DND-41 (cell line): ENCODE results near the gene ANK3.

Experiments
- ATAC-seq: fragments of 200-7000 bp; cut with Tn5 transposase; 3 replicates; pipeline ENCODE4 v1.9.1; 2021; ENCODE audit warnings: low read depth; ENCODE audit not compliant: insufficient read depth
- DNase-seq: peaks from one replicate; pipeline ENCODE4 v3.0.0-alpha.2; 2020
- H2AFZ ChIP-seq: 2 replicates; pipeline ENCODE4 v1.6.0; 2012; ENCODE audit warnings: low read depth, low read length
- H3K27ac ChIP-seq: 2 replicates; pipeline ENCODE4 v1.5.1; 2012; ENCODE audit warnings: low read length, inconsistent platforms
- H3K27me3 ChIP-seq: fragments of 200-600 bp; sonication (generic); 2 replicates; pipeline ENCODE4 v1.6.0; 2012; ENCODE audit warnings: low read length, mild to moderate bottlenecking, inconsistent platforms; ENCODE audit not compliant: insufficient read depth, poor library complexity
- H3K36me3 ChIP-seq: 2 replicates; pipeline ENCODE4 v1.5.1; 2012; ENCODE audit warnings: low read length, inconsistent platforms; ENCODE audit not compliant: insufficient read depth
- H3K4me1 ChIP-seq: 2 replicates; pipeline ENCODE4 v1.5.1; 2012; ENCODE audit warnings: mild to moderate bottlenecking, low read length; ENCODE audit not compliant: insufficient read depth
- H3K4me2 ChIP-seq: 2 replicates; pipeline ENCODE4 v1.6.0; 2012; ENCODE audit warnings: mild to moderate bottlenecking, moderate library complexity, low read length, inconsistent platforms; ENCODE audit not compliant: insufficient read depth
- H3K4me3 ChIP-seq, 2 experiments: fragments of 200-600 bp in 1 of 2; shearing (Covaris generic) in 1 of 2; 2 replicates each; pipeline ENCODE4 v1.5.1; 2012 to 2016; ENCODE audit warnings: inconsistent platforms in 2 of 2, low read length in 2 of 2, mild to moderate bottlenecking in 2 of 2, low read depth in 1 of 2, moderate library complexity in 1 of 2
- H3K79me2 ChIP-seq: 2 replicates; pipeline ENCODE4 v1.6.0; 2012; ENCODE audit warnings: low read length, inconsistent platforms; ENCODE audit not compliant: insufficient read depth
- H3K9ac ChIP-seq: 2 replicates; pipeline ENCODE4 v1.6.0; 2012; ENCODE audit warnings: low read depth, mild to moderate bottlenecking, inconsistent platforms, low read length, moderate library complexity
- H3K9me3 ChIP-seq: 2 replicates; pipeline ENCODE4 v1.5.1; 2012; ENCODE audit warnings: low read length, moderate library complexity, mild to moderate bottlenecking, inconsistent platforms; ENCODE audit not compliant: insufficient read depth, severe bottlenecking
- H4K20me1 ChIP-seq: 2 replicates; pipeline ENCODE4 v1.6.0; 2012; ENCODE audit warnings: low read length; ENCODE audit not compliant: insufficient read depth
- EZH2 ChIP-seq: IDR thresholded peaks from 3 replicates; pipeline ENCODE4 v1.6.1; 2012; ENCODE audit warnings: borderline replicate concordance, low read depth, mild to moderate bottlenecking, moderate library complexity, low read length, inconsistent platforms; ENCODE audit not compliant: severe bottlenecking
- TF ChIP-seq, protein P1 (sequence below): IDR thresholded peaks from 2 replicates; pipeline ENCODE4 v1.5.1; 2012; ENCODE audit warnings: borderline replicate concordance, low read length, moderate library complexity, mild to moderate bottlenecking; ENCODE audit not compliant: poor library complexity, severe bottlenecking; ENCODE audit errors: extremely low read depth

ANK3 gene

DNA sequence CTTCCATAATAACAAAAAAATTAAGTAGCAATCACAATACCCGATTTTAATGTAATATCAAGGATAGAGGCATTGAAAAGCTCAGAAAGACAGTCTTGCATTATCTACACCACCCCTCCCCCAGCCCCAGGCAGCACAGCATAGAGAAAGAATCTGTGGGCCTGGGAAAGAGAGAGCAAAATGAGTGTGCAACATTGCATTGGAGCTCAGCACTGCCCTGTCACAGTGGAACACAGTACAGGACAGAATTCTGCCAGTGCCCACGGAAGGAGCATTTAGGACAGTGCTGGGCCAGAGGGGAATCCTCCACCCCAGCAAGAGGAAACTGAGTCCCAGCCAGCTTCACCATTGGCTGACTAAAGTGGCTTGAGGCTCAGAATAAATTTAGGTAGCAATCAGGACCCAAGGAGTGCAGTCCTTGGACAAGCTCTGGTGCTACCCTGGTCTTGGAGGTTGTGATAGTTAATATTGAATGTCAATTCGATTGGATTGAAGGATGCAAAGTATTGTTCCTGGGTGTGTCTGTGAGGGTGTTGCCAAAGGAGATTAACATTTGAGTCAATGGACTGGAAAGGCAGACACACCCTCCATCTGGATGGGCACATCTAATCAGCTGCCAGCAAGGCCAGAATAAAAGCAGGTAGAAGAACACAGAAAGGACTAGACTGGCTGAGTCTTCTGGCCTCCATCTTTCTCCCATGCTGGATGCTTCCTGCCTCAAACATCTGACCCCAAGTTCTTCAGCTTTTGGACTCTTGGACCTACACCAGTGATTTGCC is 234.4 kb downstream of the ANK3 start:
- H3K79me2 ChIP-seq: no peaks in the 10 kb centered on the region
- TF ChIP-seq, protein P1, sequence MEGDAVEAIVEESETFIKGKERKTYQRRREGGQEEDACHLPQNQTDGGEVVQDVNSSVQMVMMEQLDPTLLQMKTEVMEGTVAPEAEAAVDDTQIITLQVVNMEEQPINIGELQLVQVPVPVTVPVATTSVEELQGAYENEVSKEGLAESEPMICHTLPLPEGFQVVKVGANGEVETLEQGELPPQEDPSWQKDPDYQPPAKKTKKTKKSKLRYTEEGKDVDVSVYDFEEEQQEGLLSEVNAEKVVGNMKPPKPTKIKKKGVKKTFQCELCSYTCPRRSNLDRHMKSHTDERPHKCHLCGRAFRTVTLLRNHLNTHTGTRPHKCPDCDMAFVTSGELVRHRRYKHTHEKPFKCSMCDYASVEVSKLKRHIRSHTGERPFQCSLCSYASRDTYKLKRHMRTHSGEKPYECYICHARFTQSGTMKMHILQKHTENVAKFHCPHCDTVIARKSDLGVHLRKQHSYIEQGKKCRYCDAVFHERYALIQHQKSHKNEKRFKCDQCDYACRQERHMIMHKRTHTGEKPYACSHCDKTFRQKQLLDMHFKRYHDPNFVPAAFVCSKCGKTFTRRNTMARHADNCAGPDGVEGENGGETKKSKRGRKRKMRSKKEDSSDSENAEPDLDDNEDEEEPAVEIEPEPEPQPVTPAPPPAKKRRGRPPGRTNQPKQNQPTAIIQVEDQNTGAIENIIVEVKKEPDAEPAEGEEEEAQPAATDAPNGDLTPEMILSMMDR: no peak
- no peaks in the 10 kb centered on the region for H3K9me3 ChIP-seq
- DNase-seq (no peak), ATAC-seq (no peak)
- no peak overlapping the region for H3K4me3 ChIP-seq
- no peak overlapping the region for H3K9ac ChIP-seq
- H3K4me1 ChIP-seq: no peaks in the 10 kb centered on the region
- no peaks in the 10 kb centered on the region for H3K27me3 ChIP-seq
- no peaks in the 10 kb centered on the region for H3K36me3 ChIP-seq
- H3K4me2 ChIP-seq: no peak overlapping the region
- no peak overlapping the region for H3K27ac ChIP-seq
- no peak overlapping the region for H2AFZ ChIP-seq
- no peaks in the 10 kb centered on the region for H4K20me1 ChIP-seq

DNA sequence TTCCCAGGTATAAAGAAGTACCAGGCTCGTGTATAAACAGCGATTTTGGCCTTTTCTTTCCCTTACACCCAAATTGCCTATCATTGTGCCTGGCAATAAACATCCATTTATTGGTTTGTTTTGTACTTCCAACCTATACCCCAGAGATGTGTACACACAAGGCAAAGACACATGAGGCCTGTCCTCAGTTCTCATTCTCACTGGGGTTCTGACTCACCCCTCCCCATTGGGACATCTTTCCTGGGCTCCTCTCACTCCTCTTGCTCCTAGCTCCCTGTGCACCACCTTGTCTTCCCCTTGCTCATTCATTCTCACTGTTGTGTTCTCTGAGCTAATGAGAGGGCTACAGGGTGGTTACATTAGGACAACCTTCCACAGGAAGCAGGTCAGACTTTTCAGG is 240.7 kb downstream of the ANK3 start:
- Histone ChIP-seq H3K27me3 (no peaks in the 10 kb centered on the region), H3K9ac (no peak overlapping the region), H3K9me3 (no peaks in the 10 kb centered on the region), H3K4me1 (no peaks in the 10 kb centered on the region), H4K20me1 (no peaks in the 10 kb centered on the region), H3K4me2 (no peak overlapping the region), H3K4me3 (no peak overlapping the region), H3K36me3 (no peaks in the 10 kb centered on the region), H3K27ac (no peak overlapping the region), H2AFZ (no peak overlapping the region), H3K79me2 (no peaks in the 10 kb centered on the region)
- no peak for TF ChIP-seq EZH2
- TF ChIP-seq, protein P1: no peak
- no peak for ATAC-seq
- DNase-seq: no peak

DNA sequence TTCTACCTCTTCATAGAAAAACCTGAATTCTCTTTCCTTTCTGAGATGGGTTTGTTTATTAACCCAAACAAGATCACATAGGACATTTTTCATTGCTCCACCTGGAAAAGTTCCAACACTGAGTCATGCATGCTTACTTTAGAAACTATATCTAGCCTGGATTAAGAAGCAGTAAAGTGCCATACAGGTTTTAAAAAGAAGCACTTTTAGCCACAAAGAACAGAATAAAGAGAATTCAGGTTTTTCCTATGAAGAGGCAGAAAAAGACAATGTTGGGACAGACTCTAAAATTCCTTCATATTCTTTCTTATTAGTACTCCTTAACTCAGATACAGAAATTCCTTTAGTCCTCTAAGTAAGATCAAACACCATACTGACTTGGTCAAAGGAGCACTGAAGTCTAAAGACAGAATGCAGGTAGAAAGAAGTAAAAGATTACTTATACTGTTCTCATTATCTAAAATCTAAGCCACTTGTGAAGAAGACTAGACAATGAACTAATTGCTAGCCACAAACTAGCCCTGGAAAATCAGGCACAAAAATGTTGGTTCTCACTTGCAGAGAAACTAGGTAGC is 241.3 kb downstream of the ANK3 start:
- H3K4me2 ChIP-seq: no peak overlapping the region
- no peaks in the 10 kb centered on the region for H4K20me1 ChIP-seq
- DNase-seq (no peak), ATAC-seq (no peak)
- no peaks in the 10 kb centered on the region for H3K9me3 ChIP-seq
- H3K27ac ChIP-seq: no peak overlapping the region
- TF ChIP-seq EZH2: no peak
- TF ChIP-seq, protein P1: no peak
- H3K79me2 ChIP-seq: no peaks in the 10 kb centered on the region
- H3K36me3 ChIP-seq: no peaks in the 10 kb centered on the region
- no peaks in the 10 kb centered on the region for H3K27me3 ChIP-seq
- H3K4me1 ChIP-seq: no peaks in the 10 kb centered on the region
- no peak overlapping the region for H3K9ac ChIP-seq
- no peak overlapping the region for H2AFZ ChIP-seq
- no peak overlapping the region for H3K4me3 ChIP-seq
